GM12892 (cell line): ENCODE measurements around the gene CHST11.

Experiments used
- POLR2A ChIP-seq: IDR thresholded peaks from 2 replicates; pipeline ENCODE4 v1.6.1; 2011; ENCODE audit warnings: low read depth, low read length, control low read depth
- POLR2AphosphoS5 ChIP-seq: IDR thresholded peaks from 2 replicates; pipeline ENCODE4 v1.6.1; 2011; ENCODE audit warnings: low read depth, low read length, control low read depth

DNA sequence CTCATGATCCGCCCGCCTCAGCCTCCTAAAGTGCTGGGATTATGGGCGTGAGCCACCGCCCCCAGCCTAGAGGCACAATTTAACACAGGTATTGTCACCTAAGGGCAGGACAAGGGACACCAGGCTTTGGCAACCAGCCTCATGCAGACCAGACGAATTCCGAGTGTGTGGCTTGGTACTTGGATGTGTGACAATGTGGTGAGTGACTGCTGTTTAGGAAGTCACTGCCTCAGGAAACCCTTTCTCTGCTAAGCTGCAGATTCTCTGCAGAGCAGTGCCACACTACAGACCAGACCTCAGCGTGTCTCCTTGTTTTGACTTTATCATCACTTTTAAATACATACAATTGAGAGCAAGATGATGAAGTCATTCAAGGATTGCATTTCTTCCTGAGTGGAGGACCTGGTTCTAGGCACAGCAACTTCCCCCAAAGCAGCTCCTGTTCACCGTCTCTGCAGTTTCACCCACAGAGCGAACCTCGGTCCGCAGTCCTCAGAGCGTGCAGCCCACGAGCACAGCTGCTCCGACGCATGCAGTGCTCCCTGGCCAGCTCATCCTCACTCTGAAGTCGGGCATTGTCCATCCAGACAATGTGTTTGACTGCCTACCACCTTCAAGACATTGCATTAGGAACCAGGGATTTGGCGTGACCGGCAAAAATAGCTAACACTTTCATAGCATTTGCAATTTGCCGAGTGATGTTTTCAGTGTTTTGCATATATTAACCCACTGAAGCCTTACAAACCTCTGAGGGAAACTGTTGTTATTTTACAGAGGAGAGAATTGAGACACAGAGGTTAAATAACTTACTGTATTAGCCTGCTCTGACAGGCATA is 235.2 kb downstream of the CHST11 start:
- no peak for TF ChIP-seq POLR2A
- no peak for TF ChIP-seq POLR2AphosphoS5
